Cardiac muscle cell (in vitro differentiated cells and primary cell): Measurements from ENCODE around the gene RNASET2. TPM values are rescaled to one million over a fixed set of nuclear protein-coding genes. Genes with fewer than 3 reads are reported as not detected.
"Not testable (repeated sequence)": the region's sequence is repeated elsewhere in the genome, so short reads cannot be mapped to it uniquely, and the experiment has no call there.

Experiments
- DNase-seq, 2 donors: peaks; one replicate each; pipeline versions ENCODE4 v3.0.0 to v3.0.0-alpha.2; 2010 to 2017; ENCODE audit warnings: low read depth in 1 of 2, low spot score in 1 of 2
- H3K27ac ChIP-seq: fragments of 200-600 bp; sonication (generic); 2 replicates; pipeline ENCODE4 v1.5.1; 2016
- H3K27me3 ChIP-seq: fragments of 200-600 bp; sonication (generic); 2 replicates; pipeline ENCODE4 v1.6.0; 2016; ENCODE audit warnings: control low read depth
- H3K36me3 ChIP-seq: fragments of 200-600 bp; sonication (generic); 2 replicates; pipeline ENCODE4 v1.5.1; 2016; ENCODE audit warnings: control low read depth
- H3K4me1 ChIP-seq: fragments of 200-600 bp; sonication (generic); 2 replicates; pipeline ENCODE4 v1.8.1; 2017; ENCODE audit warnings: low read depth, mild to moderate bottlenecking, mixed run types
- H3K4me3 ChIP-seq: fragments of 200-600 bp; sonication (generic); 2 replicates; pipeline ENCODE4 v1.5.1; 2016; ENCODE audit warnings: mild to moderate bottlenecking
- H3K9me3 ChIP-seq: fragments of 200-600 bp; sonication (generic); 2 replicates; pipeline ENCODE4 v1.5.1; 2017; ENCODE audit warnings: low read depth, mild to moderate bottlenecking, control low read depth
- polyA plus RNA-seq: library from polyadenylated mRNA; unstranded; fragments of >200 nt; fragmentation: Nextera tagmentation; extraction: Ambion mirVana; gene quantifications from 2 replicates; pipeline ENCODE4 v1.2.1, GENCODE V29; 2016
- total RNA-seq: library from RNA; depleted of rRNA; stranded (reverse); fragments of >200 nt; gene quantifications from 2 replicates; pipeline ENCODE4 v1.2.3, GENCODE V29; 2016
- TF ChIP-seq, protein P1 (sequence below): IDR thresholded peaks from 2 replicates; pipeline ENCODE4 v1.5.1; 2012; ENCODE audit warnings: low read depth, mild to moderate bottlenecking, low read length

RNASET2 gene
- total and polyA plus RNA-seq, 2 experiments from 2014 or later: 20.7 to 24.1 TPM

DNA sequence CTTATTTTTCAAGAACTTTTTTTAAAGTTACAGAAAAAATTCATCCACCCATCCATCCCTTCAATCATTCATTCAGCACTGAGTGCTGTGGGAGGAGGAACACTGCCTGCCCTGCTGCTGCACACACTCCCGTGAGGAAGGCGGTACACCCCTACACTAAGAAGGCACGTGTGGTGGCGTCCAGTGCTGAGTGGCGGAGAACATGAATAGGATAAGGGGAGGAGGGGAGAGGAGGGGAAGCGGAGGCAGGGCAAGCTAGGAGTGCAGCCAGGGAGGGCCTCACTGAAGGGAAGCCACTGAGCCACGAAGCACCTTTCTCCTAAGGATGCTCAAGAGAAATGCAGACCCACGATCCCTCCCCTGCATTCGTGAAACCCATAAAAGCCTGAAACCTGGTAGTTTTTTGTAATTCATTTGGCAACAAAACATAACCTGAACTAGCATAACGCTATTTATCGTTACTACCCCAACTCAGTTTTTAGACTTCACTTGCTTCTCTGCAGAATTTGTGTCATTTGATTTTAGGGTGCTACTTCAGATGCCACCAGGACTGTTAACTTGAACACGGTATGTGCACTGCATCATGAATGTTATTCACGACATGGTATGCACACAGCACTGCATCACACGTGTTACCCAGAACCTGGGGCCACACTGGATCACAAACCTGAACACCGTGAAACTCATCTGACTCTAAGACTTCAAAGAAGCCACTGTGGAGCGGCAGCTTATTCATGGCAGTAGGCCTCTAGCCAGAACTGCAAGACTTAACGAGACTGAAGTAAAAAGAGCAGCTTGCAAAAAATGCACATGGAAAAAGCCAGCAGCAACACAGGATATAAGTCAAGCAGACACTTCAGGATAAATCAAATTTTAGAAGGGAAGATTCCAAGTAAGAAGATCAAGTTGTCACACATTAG lies 3.5 kb downstream of the RNASET2 start:
- Histone ChIP-seq H3K36me3 (no peaks in the 10 kb centered on the region), H3K27ac (no peak overlapping the region), H3K27me3 (no peaks in the 10 kb centered on the region), H3K4me3 (no peak overlapping the region), H3K4me1 (no peaks in the 10 kb centered on the region), H3K9me3 (no peaks in the 10 kb centered on the region)
- DNase-seq: no peak
- TF ChIP-seq, protein P1, sequence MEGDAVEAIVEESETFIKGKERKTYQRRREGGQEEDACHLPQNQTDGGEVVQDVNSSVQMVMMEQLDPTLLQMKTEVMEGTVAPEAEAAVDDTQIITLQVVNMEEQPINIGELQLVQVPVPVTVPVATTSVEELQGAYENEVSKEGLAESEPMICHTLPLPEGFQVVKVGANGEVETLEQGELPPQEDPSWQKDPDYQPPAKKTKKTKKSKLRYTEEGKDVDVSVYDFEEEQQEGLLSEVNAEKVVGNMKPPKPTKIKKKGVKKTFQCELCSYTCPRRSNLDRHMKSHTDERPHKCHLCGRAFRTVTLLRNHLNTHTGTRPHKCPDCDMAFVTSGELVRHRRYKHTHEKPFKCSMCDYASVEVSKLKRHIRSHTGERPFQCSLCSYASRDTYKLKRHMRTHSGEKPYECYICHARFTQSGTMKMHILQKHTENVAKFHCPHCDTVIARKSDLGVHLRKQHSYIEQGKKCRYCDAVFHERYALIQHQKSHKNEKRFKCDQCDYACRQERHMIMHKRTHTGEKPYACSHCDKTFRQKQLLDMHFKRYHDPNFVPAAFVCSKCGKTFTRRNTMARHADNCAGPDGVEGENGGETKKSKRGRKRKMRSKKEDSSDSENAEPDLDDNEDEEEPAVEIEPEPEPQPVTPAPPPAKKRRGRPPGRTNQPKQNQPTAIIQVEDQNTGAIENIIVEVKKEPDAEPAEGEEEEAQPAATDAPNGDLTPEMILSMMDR: no peak

DNA sequence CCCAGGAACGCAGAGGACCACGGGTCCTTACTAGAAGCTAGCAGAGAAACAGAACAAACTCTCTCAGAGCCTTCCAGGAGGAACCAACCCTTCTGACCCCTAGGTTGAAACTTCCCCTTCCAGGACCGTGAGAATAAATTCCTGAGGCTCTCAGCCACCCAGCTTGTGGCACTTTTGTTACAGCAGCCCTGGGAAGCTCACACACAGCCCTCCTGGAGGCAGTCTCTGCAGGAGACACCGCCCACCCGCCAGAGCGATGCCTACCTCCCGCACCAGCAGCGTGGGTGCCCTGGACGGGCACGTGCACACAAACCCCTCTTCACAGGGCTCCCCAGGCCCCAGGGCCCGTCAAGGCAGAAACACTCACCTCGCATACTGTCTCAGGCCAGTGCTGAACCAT lies 4.2 kb downstream of the RNASET2 start:
- H3K27ac ChIP-seq: no peak overlapping the region
- no peaks in the 10 kb centered on the region for H3K9me3 ChIP-seq
- H3K27me3 ChIP-seq: no peaks in the 10 kb centered on the region
- DNase-seq: no peak
- no peak overlapping the region for H3K4me3 ChIP-seq
- H3K4me1 ChIP-seq: no peaks in the 10 kb centered on the region
- H3K36me3 ChIP-seq: no peaks in the 10 kb centered on the region
- TF ChIP-seq, protein P1: no peak

DNA sequence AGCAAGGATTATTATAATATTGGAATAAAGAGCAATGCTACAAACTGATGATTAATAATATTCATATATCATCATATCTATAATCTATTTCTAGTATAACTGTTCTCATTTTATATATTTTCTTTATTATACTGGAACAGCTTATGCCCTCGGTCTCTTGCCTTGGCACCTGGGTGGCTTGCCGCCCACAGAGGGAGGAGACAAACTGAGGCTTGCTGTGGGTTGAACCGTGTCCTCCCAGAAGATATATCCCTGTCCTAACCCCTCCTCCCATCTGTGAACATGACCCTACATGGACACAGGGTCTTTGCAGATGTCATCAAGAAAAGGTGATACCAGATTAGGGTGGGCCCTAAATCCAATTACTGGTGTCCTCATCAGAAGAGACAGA lies 4.7 kb downstream of the RNASET2 start:
- H3K27me3 ChIP-seq: no peaks in the 10 kb centered on the region
- no peak overlapping the region for H3K27ac ChIP-seq
- no peaks in the 10 kb centered on the region for H3K4me1 ChIP-seq
- no peak overlapping the region for H3K4me3 ChIP-seq
- TF ChIP-seq, protein P1: peak; percentile 15
- no peaks in the 10 kb centered on the region for H3K9me3 ChIP-seq
- no peaks in the 10 kb centered on the region for H3K36me3 ChIP-seq
- no peak for DNase-seq

DNA sequence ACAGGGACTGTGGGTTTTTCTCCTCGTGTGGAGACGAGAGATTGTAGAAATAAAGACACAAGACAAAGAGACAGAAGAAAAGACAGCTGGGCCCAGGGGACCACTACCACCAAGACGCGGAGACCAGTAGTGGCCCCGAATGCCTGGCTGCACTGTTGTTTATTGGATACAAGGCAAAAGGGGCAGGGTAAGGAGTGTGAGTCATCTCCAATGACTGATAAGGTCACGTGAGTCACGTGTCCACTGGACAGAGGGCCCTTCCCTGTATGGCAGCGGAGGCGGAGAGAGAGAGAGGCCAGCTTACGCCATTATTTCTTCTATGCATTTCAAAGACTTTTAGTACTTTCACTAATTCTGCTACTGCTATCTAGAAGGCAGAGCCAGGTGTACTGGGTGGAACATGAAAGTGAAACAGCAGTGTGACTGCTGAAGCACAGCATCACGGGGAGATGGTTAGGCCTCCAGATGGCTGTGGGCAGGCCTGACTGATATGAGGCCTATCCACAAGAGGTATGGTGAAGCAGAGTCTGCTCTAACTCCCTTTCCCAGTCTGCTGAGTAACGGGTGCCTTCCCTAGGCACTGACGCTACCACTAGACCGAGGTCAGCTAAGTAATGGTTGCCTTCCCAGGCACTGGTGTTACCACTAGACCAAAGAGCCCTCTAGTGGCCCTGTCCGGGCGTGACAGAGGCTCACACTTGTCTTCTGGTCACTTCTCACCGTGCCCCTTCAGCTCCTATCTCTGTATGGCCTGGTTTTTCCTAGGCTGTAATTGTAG lies 5.3 kb downstream of the RNASET2 start:
- H3K9me3 ChIP-seq, H3K36me3 ChIP-seq, H3K4me3 ChIP-seq, H3K27me3 ChIP-seq, H3K4me1 ChIP-seq, H3K27ac ChIP-seq: not testable (repeated sequence)
- TF ChIP-seq, protein P1: peak; percentile 68
- DNase-seq: peak; percentile 60 to 61

DNA sequence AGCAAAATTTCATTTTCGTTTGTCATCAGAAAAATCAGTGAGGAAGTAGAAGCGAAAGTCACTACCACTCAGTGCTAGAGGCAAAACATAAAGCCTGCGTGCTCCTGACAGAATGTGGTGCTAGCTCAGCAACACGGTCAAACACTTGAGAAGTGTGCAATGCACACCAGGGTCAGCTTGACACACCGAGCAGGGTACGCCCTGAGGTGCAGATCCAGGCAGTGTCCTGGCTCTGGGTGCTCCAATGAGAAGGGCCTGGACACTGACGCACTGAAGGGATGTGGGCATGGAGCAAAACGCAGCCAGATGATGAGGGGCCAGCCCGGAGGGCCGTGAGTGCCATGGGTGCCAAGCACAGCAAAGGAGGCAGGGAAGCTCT lies 5.9 kb downstream of the RNASET2 start:
- no peaks in the 10 kb centered on the region for H3K9me3 ChIP-seq
- TF ChIP-seq, protein P1: no peak
- no peak overlapping the region for H3K4me3 ChIP-seq
- H3K4me1 ChIP-seq: no peaks in the 10 kb centered on the region
- no peaks in the 10 kb centered on the region for H3K36me3 ChIP-seq
- H3K27ac ChIP-seq: no peak overlapping the region
- H3K27me3 ChIP-seq: no peaks in the 10 kb centered on the region
- no peak for DNase-seq
